SK-N-SH (cell line): ENCODE data around the gene MYDGF. TPM values are rescaled to one million over a fixed set of nuclear protein-coding genes. Genes with fewer than 3 reads are reported as not detected.
A peak's percentile ranks its signal among the peaks of the same experiment; 100 is the strongest.
"Not testable (repeated sequence)": the region's sequence is repeated elsewhere in the genome, so short reads cannot be mapped to it uniquely, and the experiment has no call there.

Source experiments
- CTCF ChIA-PET: fragments of 300-600, 350-600 bp; formaldehyde crosslinking; extraction: SDS; loops from one replicate; lab custom pipeline; 2021; lab: Yijun Ruan, JAX
- POLR2A ChIA-PET: fragments of 350-600 bp; sonication (Branson Sonifier 250); formaldehyde crosslinking; extraction: SDS; loops from one replicate; lab custom pipeline; 2020; ENCODE audit warnings: antibody characterized with exemption, inconsistent platforms; lab: Yijun Ruan, JAX
- DNase-seq: peaks from one replicate; pipeline ENCODE4 v3.0.0; 2012
- H2AFZ ChIP-seq: fragments of 200-600 bp; sonication (generic); 2 replicates; pipeline ENCODE4 v1.8.1; 2016; ENCODE audit warnings: antibody characterized with exemption, mild to moderate bottlenecking, low read depth
- H3F3A ChIP-seq: fragments of 200-600 bp; sonication (generic); replicated peaks from 2 replicates; pipeline ENCODE3; 2016; ENCODE audit warnings: antibody characterized with exemption, mild to moderate bottlenecking; ENCODE audit not compliant: insufficient read depth
- H3K27ac ChIP-seq, 2 experiments: fragments of 200-500 bp in 1 of 2; fragments of 200-600 bp in 1 of 2; sonication (Bioruptor generic) in 1 of 2; sonication (generic), shearing (Covaris generic) in 1 of 2; 2 replicates each; pipeline versions ENCODE4 v1.5.1 to v1.6.1; 2014 to 2016; ENCODE audit warnings: low read depth in 2 of 2, inconsistent platforms in 1 of 2, low read length in 1 of 2, mild to moderate bottlenecking in 1 of 2, mixed read lengths in 1 of 2
- H3K27me3 ChIP-seq: fragments of 200-600 bp; sonication (generic), shearing (Covaris generic); 2 replicates; pipeline ENCODE4 v1.6.1; 2016; ENCODE audit warnings: mixed run types; ENCODE audit not compliant: insufficient read depth
- H3K36me3 ChIP-seq, 2 experiments: fragments of 200-500 bp in 1 of 2; fragments of 200-600 bp in 1 of 2; sonication (Bioruptor generic) in 1 of 2; sonication (generic) in 1 of 2; replicated peaks in 1 of 2; 2 replicates each; pipeline versions ENCODE3 to v1.5.1; 2014 to 2016; ENCODE audit warnings: low read length in 1 of 2, mild to moderate bottlenecking in 1 of 2; ENCODE audit not compliant: insufficient read depth in 2 of 2, control insufficient read depth in 1 of 2
- H3K4me1 ChIP-seq, 2 experiments: fragments of 200-500 bp in 1 of 2; fragments of 200-600 bp in 1 of 2; sonication (Bioruptor generic) in 1 of 2; sonication (generic), shearing (Covaris generic) in 1 of 2; 2 replicates each; pipeline versions ENCODE4 v1.5.1 to v1.6.1; 2014 to 2016; ENCODE audit warnings: low read depth in 1 of 2, low read length in 1 of 2, mixed run types in 1 of 2; ENCODE audit not compliant: insufficient read depth in 2 of 2, control insufficient read depth in 1 of 2
- H3K4me2 ChIP-seq: fragments of 200-600 bp; sonication (generic), shearing (Covaris generic); 2 replicates; pipeline ENCODE4 v1.6.1; 2017; ENCODE audit warnings: mixed run types
- H3K4me3 ChIP-seq, 2 experiments: fragments of 200-500 bp in 1 of 2; fragments of 200-600 bp in 1 of 2; sonication (Bioruptor generic) in 1 of 2; sonication (generic), shearing (Covaris generic) in 1 of 2; 2 replicates each; pipeline versions ENCODE4 v1.5.1 to v1.8.1; 2014 to 2016; ENCODE audit warnings: low read depth in 2 of 2, inconsistent platforms in 1 of 2, low read length in 1 of 2, mild to moderate bottlenecking in 1 of 2, mixed read lengths in 1 of 2, moderate library complexity in 1 of 2
- H3K79me2 ChIP-seq: fragments of 200-600 bp; sonication (generic); 2 replicates; pipeline ENCODE4 v1.8.1; 2017; ENCODE audit warnings: mild to moderate bottlenecking; ENCODE audit not compliant: insufficient read depth
- H3K9ac ChIP-seq: fragments of 200-600 bp; sonication (generic); 2 replicates; pipeline ENCODE4 v1.6.1; 2017; ENCODE audit warnings: mixed run types
- H3K9me2 ChIP-seq: fragments of 200-600 bp; sonication (generic); 2 replicates; pipeline ENCODE4 v1.6.1; 2017; ENCODE audit warnings: mixed run types
- H3K9me3 ChIP-seq: fragments of 200-600 bp; sonication (generic); 2 replicates; pipeline ENCODE4 v1.6.1; 2017; ENCODE audit warnings: mixed run types, mild to moderate bottlenecking, moderate library complexity
- H4K20me1 ChIP-seq: fragments of 200-600 bp; sonication (generic); 2 replicates; pipeline ENCODE4 v1.6.1; 2017; ENCODE audit warnings: mild to moderate bottlenecking, mixed run types; ENCODE audit not compliant: insufficient read depth
- CHD2 ChIP-seq: fragments of 150-350 bp; IDR thresholded peaks from 2 replicates; pipeline ENCODE4 v1.6.1; 2018; ENCODE audit warnings: low read length; ENCODE audit not compliant: partially characterized antibody
- EZH2phosphoT487 ChIP-seq: fragments of 200-600 bp; sonication (generic); IDR thresholded peaks from 2 replicates; pipeline ENCODE4 v1.6.1; 2017; ENCODE audit warnings: low read depth, mixed run types, mild to moderate bottlenecking, antibody characterized with exemption, moderate library complexity, borderline replicate concordance
- FOSL2 ChIP-seq: IDR thresholded peaks from 2 replicates; pipeline ENCODE4 v1.4.0; 2012; ENCODE audit warnings: low read depth, mild to moderate bottlenecking, moderate library complexity, borderline replicate concordance
- FOXJ3 ChIP-seq: sonication (generic); formaldehyde crosslinking; IDR thresholded peaks from 2 replicates; pipeline ENCODE4 v1.5.1; 2020; ENCODE audit warnings: mild to moderate bottlenecking, missing genetic modification reagents
- GATA2 ChIP-seq: sonication (generic); formaldehyde crosslinking; IDR thresholded peaks from 2 replicates; pipeline ENCODE4 v1.5.0; 2020; ENCODE audit warnings: mild to moderate bottlenecking, missing genetic modification reagents
- MAX ChIP-seq: IDR thresholded peaks from 2 replicates; pipeline ENCODE4 v1.4.0; 2012; ENCODE audit warnings: low read depth
- NFIC ChIP-seq: IDR thresholded peaks from 2 replicates; pipeline ENCODE4 v1.4.0; 2012; ENCODE audit warnings: borderline replicate concordance
- RXRA ChIP-seq: IDR thresholded peaks from 2 replicates; pipeline ENCODE4 v1.4.0; 2012; ENCODE audit warnings: low read depth, mild to moderate bottlenecking, borderline replicate concordance
- SIN3A ChIP-seq: IDR thresholded peaks from 2 replicates; pipeline ENCODE4 v1.6.1; 2012; ENCODE audit warnings: low read depth, mild to moderate bottlenecking, low read length, moderate library complexity, borderline replicate concordance
- TEAD4 ChIP-seq: IDR thresholded peaks from 2 replicates; pipeline ENCODE4 v1.4.0; 2012; ENCODE audit warnings: mild to moderate bottlenecking, borderline replicate concordance; ENCODE audit not compliant: insufficient read depth
- USF1 ChIP-seq: IDR thresholded peaks from 2 replicates; pipeline ENCODE4 v1.4.0; 2012; ENCODE audit warnings: low read depth, borderline replicate concordance
- YY1 ChIP-seq: IDR thresholded peaks from 2 replicates; pipeline ENCODE4 v1.4.0; 2012; ENCODE audit warnings: low read depth, mild to moderate bottlenecking
- ZBTB33 ChIP-seq: IDR thresholded peaks from 2 replicates; pipeline ENCODE4 v1.4.0; 2012; ENCODE audit warnings: low read depth, borderline replicate concordance
- WGBS: methylation state at CpG from one replicate; pipeline ENCODE4 v1.1.6; 2017; ENCODE audit warnings: low lambda C conversion rate; 5-methylcytosine and 5-hydroxymethylcytosine counted together
- polyA plus RNA-seq, 3 experiments: library from polyadenylated mRNA; depleted of rRNA; stranded (reverse); fragments of >200 nt; gene quantifications; 2 replicates each; pipeline ENCODE4 v1.2.3, GENCODE V29; 2012

The MYDGF gene
- polyA plus RNA-seq, 1 of the 3 experiments (the other 2 are of a cell fraction), result 312 TPM

GRCh38 chr19:4682417-4683200 is 12.5 kb upstream of the MYDGF start:
- Histone ChIP-seq H4K20me1 (no peaks in the 10 kb centered on the region), H3K4me2 (no peak overlapping the region), H3K9me3 (no peaks in the 10 kb centered on the region), H2AFZ (no peak overlapping the region), H3K4me1 (no peaks in the 10 kb centered on the region), H3K27ac (no peak overlapping the region), H3K9ac (no peak overlapping the region), H3K4me3 (no peak overlapping the region), H3K79me2 (no peaks in the 10 kb centered on the region), H3F3A (no peaks in the 10 kb centered on the region), H3K9me2 (no peaks in the 10 kb centered on the region), H3K36me3 (peaks cover 18 to 36% of the 10 kb centered on the region in 2 experiments), H3K27me3 (no peaks in the 10 kb centered on the region)
- CTCF ChIA-PET, result no interaction called here
- WGBS, result 99% methylated on average over 29 of the region's 45 CpGs
- POLR2A ChIA-PET, result no interaction called here
- TF ChIP-seq RXRA, result no peak
- TF ChIP-seq TEAD4, result no peak
- DNase-seq, result no peak

- H3K36me3 ChIP-seq, result peaks cover 17 to 23% of the 10 kb centered on the region in 2 experiments
- H4K20me1 ChIP-seq, H3K27ac ChIP-seq, H2AFZ ChIP-seq, H3F3A ChIP-seq, H3K4me3 ChIP-seq, DNase-seq, H3K79me2 ChIP-seq, H3K4me1 ChIP-seq, H3K9ac ChIP-seq, H3K9me2 ChIP-seq, H3K9me3 ChIP-seq, H3K4me2 ChIP-seq, H3K27me3 ChIP-seq, POLR2A ChIA-PET: not testable (repeated sequence)
- CTCF ChIA-PET, result interaction anchor here (1.2 kb wide), 1 partner anchor 104 kb away, joined by 4 read pairs; no protein-coding TSS in a partner anchor
- over 99% methylated on average over 7 of the region's 7 CpGs for WGBS
These were observed 9.9 kb upstream of the MYDGF start for GRCh38 chr19:4680021-4680420.

- WGBS, result 89% methylated on average over 32 of the region's 34 CpGs
- Histone ChIP-seq H3K9ac (no peak overlapping the region), H3K79me2 (no peaks in the 10 kb centered on the region), H3F3A (peaks cover 2% of the 10 kb centered on the region), H3K4me1 (no peaks in the 10 kb centered on the region), H2AFZ (no peak overlapping the region), H3K9me2 (no peaks in the 10 kb centered on the region), H3K4me3 (no peak overlapping the region), H4K20me1 (no peaks in the 10 kb centered on the region), H3K27ac (no peak overlapping the region), H3K36me3 (peaks cover 17 to 19% of the 10 kb centered on the region in 2 experiments), H3K9me3 (no peaks in the 10 kb centered on the region), H3K27me3 (no peaks in the 10 kb centered on the region), H3K4me2 (no peak overlapping the region)
- POLR2A ChIA-PET, result no interaction called here
- peak; percentile 81 for DNase-seq
- CTCF ChIA-PET, result no interaction called here
- TF ChIP-seq GATA2 (CRISPR knock-in tag) (no peak), NFIC (no peak), USF1 (no peak), EZH2phosphoT487 (no peak), CHD2 (no peak), ZBTB33 (no peak), RXRA (no peak), FOSL2 (no peak), MAX (no peak), FOXJ3 (no peak), YY1 (no peak), SIN3A (no peak)
These were observed 9.0 kb upstream of the MYDGF start for GRCh38 chr19:4678881-4679790.
